ENCODE results near the gene ANO4.

The ANO4 gene

DNA sequence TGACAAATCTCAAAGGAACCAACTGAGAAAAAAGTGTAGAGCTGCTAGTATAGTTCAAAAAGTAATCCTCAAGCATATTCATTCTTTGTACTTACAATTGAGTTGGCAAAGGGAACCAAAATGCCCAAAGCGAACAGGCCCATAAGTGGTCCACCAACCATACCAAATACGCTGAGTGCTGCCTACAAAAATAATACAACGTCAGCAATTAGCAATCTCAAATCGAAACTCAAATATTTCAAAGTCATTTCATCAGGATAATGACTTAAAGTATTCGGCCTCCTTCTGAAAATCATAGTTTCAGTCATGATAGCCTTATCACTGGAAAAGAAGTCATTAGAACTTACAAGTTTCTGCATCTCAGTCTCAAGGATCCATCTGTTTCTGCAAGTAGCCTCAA lies 373.4 kb downstream of the ANO4 start:
- no peaks in the 10 kb centered on the region for H3K9me3 ChIP-seq (ENCODE audit: insufficient read depth, low read length)

GRCh38 chr12:101172316-101172715 lies 377.7 kb downstream of the ANO4 start:
- H3K79me2 ChIP-seq (ENCODE audit: insufficient read depth, low read length) = no peaks in the 10 kb centered on the region
- no peak overlapping the region for H2AFZ ChIP-seq (ENCODE audit: low read depth, low read length, severe bottlenecking)
- no peaks in the 10 kb centered on the region for H3K36me3 ChIP-seq (ENCODE audit: low read length)
- H3K9me2 ChIP-seq (replicated peaks; ENCODE audit: insufficient read depth, low read length) = no peaks in the 10 kb centered on the region
- H3F3A ChIP-seq (ENCODE audit: insufficient read depth) = no peaks in the 10 kb centered on the region
- H4K20me1 ChIP-seq (ENCODE audit: low read depth, low read length) = no peaks in the 10 kb centered on the region
- H3K9me3 ChIP-seq (ENCODE audit: insufficient read depth, low read length) = no peaks in the 10 kb centered on the region
- no peak overlapping the region for H3K4me2 ChIP-seq (ENCODE audit: low read depth, low read length, poor library complexity, severe bottlenecking)
- no peak overlapping the region for H3K4me3 ChIP-seq (ENCODE audit: insufficient read depth, low read length, poor library complexity, severe bottlenecking)
- H3K27ac ChIP-seq (ENCODE audit: low read depth, low read length) = no peak overlapping the region
- no peak for TF ChIP-seq EZH2phosphoT487 (conservative IDR thresholded peaks at IDR 0.05; ENCODE audit: low read length)
- TF ChIP-seq, protein P1, sequence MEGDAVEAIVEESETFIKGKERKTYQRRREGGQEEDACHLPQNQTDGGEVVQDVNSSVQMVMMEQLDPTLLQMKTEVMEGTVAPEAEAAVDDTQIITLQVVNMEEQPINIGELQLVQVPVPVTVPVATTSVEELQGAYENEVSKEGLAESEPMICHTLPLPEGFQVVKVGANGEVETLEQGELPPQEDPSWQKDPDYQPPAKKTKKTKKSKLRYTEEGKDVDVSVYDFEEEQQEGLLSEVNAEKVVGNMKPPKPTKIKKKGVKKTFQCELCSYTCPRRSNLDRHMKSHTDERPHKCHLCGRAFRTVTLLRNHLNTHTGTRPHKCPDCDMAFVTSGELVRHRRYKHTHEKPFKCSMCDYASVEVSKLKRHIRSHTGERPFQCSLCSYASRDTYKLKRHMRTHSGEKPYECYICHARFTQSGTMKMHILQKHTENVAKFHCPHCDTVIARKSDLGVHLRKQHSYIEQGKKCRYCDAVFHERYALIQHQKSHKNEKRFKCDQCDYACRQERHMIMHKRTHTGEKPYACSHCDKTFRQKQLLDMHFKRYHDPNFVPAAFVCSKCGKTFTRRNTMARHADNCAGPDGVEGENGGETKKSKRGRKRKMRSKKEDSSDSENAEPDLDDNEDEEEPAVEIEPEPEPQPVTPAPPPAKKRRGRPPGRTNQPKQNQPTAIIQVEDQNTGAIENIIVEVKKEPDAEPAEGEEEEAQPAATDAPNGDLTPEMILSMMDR (IDR thresholded peaks at IDR 0.05; ENCODE audit: insufficient read depth, low read length, poor library complexity, severe bottlenecking) = no peak
- H3K9ac ChIP-seq (ENCODE audit: low read length) = no peak overlapping the region
- H3K27me3 ChIP-seq (ENCODE audit: low read length) = no peaks in the 10 kb centered on the region

More for the DNA sequence above, 373.4 kb downstream of the ANO4 start:
- Histone ChIP-seq H3K9me2 (replicated peaks; ENCODE audit: insufficient read depth, low read length) (no peaks in the 10 kb centered on the region), H3K9ac (ENCODE audit: low read length) (no peak overlapping the region), H3K27me3 (ENCODE audit: low read length) (no peaks in the 10 kb centered on the region), H3K79me2 (ENCODE audit: insufficient read depth, low read length) (no peaks in the 10 kb centered on the region), H4K20me1 (ENCODE audit: low read depth, low read length) (no peaks in the 10 kb centered on the region), H3K4me3 (ENCODE audit: insufficient read depth, low read length, poor library complexity, severe bottlenecking) (no peak overlapping the region), H3K36me3 (ENCODE audit: low read length) (no peaks in the 10 kb centered on the region), H3K4me2 (ENCODE audit: low read depth, low read length, poor library complexity, severe bottlenecking) (no peak overlapping the region), H3F3A (ENCODE audit: insufficient read depth) (no peaks in the 10 kb centered on the region), H2AFZ (ENCODE audit: low read depth, low read length, severe bottlenecking) (no peak overlapping the region), H3K27ac (ENCODE audit: low read depth, low read length) (no peak overlapping the region)
- no peak for TF ChIP-seq EZH2phosphoT487 (conservative IDR thresholded peaks at IDR 0.05; ENCODE audit: low read length)
- TF ChIP-seq, protein P1 (IDR thresholded peaks at IDR 0.05; ENCODE audit: insufficient read depth, low read length, poor library complexity, severe bottlenecking) = no peak

- no peaks in the 10 kb centered on the region for H3K9me3 ChIP-seq (ENCODE audit: insufficient read depth, low read length)
- TF ChIP-seq EZH2phosphoT487 (conservative IDR thresholded peaks at IDR 0.05; ENCODE audit: low read length) = no peak
- TF ChIP-seq, protein P1 (IDR thresholded peaks at IDR 0.05; ENCODE audit: insufficient read depth, low read length, poor library complexity, severe bottlenecking) = no peak
- H2AFZ ChIP-seq (ENCODE audit: low read depth, low read length, severe bottlenecking) = no peak overlapping the region
- H3K9ac ChIP-seq (ENCODE audit: low read length) = no peak overlapping the region
- H3K79me2 ChIP-seq (ENCODE audit: insufficient read depth, low read length) = no peaks in the 10 kb centered on the region
- H3K36me3 ChIP-seq (ENCODE audit: low read length) = no peaks in the 10 kb centered on the region
- no peaks in the 10 kb centered on the region for H3K27me3 ChIP-seq (ENCODE audit: low read length)
- no peaks in the 10 kb centered on the region for H3F3A ChIP-seq (ENCODE audit: insufficient read depth)
- no peaks in the 10 kb centered on the region for H4K20me1 ChIP-seq (ENCODE audit: low read depth, low read length)
- H3K4me3 ChIP-seq (ENCODE audit: insufficient read depth, low read length, poor library complexity, severe bottlenecking) = no peak overlapping the region
- no peak overlapping the region for H3K27ac ChIP-seq (ENCODE audit: low read depth, low read length)
- H3K4me2 ChIP-seq (ENCODE audit: low read depth, low read length, poor library complexity, severe bottlenecking) = no peak overlapping the region
- no peaks in the 10 kb centered on the region for H3K9me2 ChIP-seq (replicated peaks; ENCODE audit: insufficient read depth, low read length)
These were observed 378.7 kb downstream of the ANO4 start for GRCh38 chr12:101173197-101173749.

All from SU-DHL-6 (cell line).